ENCODE data around the gene DIP2B. TPM values are rescaled to one million over a fixed set of nuclear protein-coding genes. Genes with fewer than 3 reads are reported as not detected.

Gene DIP2B
- total and polyA plus RNA-seq, 12 donors = 3.0 to 21.5 (median 15.8) TPM

DNA sequence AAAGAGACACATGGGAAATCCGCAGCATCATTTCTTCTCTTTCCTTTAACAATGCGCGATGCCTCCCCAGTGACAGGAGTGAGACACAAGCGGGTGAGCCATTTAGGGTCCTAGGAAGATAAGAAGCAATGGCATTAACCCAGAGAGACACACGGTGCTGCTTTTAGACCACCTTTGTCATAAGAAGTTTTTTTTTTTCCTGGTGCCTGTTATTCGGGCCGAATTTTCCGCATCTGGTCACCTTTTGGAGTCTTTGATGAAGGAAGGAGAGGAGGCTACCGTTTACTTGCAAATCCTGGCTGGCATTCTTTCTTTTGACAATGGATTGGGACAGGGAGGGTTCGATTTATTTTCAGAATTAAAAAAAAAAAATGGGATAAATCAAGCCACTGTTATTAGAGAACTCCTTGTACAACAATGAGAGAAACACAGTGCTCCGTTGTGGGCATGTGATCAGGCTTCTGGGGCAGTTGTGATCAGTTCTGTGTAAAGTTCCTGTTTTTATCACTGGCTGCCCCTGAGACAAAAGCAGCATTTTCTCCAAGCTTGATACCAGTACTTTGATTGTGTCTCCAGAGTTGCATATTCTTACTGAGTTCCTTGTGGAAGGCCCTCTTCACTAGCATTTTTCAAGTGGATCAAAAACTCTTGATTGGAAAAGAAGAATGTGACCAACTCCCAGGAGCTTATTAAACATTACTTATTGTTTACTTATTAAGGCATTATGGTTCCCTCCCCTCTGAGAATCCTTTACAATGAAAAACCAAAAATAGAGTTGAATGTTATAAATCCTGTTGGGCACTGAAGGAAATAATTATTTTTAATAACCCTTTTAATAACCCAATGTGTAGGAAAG is 1.1 kb downstream of the DIP2B start:
- no peaks in the 10 kb centered on the region for H3K9me3 ChIP-seq
- ATAC-seq = peak in 5 of 8 donors; percentile 8 to 57 (median 32)
- TF ChIP-seq, protein P1, sequence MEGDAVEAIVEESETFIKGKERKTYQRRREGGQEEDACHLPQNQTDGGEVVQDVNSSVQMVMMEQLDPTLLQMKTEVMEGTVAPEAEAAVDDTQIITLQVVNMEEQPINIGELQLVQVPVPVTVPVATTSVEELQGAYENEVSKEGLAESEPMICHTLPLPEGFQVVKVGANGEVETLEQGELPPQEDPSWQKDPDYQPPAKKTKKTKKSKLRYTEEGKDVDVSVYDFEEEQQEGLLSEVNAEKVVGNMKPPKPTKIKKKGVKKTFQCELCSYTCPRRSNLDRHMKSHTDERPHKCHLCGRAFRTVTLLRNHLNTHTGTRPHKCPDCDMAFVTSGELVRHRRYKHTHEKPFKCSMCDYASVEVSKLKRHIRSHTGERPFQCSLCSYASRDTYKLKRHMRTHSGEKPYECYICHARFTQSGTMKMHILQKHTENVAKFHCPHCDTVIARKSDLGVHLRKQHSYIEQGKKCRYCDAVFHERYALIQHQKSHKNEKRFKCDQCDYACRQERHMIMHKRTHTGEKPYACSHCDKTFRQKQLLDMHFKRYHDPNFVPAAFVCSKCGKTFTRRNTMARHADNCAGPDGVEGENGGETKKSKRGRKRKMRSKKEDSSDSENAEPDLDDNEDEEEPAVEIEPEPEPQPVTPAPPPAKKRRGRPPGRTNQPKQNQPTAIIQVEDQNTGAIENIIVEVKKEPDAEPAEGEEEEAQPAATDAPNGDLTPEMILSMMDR (IDR thresholded peaks at IDR 0.05) = no peak
- H3K36me3 ChIP-seq = no peaks in the 10 kb centered on the region
- DNase-seq = no peak
- H3K27ac ChIP-seq = peak overlapping the region; percentile 74 to 97 (median 94)
- peak overlapping the region; percentile 68 to 95 (median 86) for H3K4me3 ChIP-seq
- 0 to 3% methylated on average over 11 of the region's 11 CpGs for WGBS, 2 donors
- intact Hi-C loops (cut with DNase I) = loop anchor here (1.0 to 10.0 kb wide), 9 partner anchors 61 to 231 kb away; no protein-coding TSS in a partner anchor
- peaks cover 4 to 58% (median 52%) of the 10 kb centered on the region in 9 donors for H3K4me1 ChIP-seq
- H3K27me3 ChIP-seq = no peaks in the 10 kb centered on the region

DNA sequence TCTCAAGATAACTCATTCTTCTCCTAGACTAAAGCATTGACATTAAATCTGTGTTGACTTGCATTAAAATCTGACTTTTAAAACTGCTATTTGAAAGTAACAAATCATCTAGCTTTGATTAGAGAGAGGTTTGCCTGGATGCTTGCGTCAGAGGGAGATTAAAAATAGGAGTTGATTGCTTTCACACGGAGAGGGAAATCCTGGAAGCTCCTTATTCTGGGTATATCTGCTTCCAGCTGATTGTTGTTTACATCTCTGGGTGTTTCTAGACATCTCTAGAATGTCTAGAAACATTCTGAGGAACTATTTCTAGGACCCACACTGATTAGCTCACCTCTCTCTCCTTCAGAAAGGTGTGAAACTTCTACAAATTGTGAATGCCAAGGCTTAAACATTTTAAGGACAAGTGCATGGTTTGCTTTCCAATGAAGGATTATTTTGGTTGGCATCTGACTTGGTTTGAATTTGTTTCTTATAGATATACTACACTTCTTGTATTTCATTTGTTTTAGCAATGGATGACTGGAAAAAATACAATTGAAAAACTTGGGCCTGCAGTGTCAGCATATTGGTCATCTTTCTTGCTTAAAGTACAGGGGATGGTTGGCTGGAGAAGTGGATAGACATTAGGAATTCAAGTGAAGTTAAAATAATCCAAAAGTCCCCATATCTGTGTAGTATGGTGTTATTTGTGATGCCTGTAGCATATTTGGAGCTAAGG is 2.1 kb downstream of the DIP2B start:
- intact Hi-C loops (cut with DNase I) = loop anchor here in 6 of 10 donors (5.0 to 10.0 kb wide), 5 partner anchors 60 to 228 kb away; no protein-coding TSS in a partner anchor
- H3K27ac ChIP-seq = peak overlapping the region in 8 of 10 donors; percentile 93 to 97 (median 95)

DNA sequence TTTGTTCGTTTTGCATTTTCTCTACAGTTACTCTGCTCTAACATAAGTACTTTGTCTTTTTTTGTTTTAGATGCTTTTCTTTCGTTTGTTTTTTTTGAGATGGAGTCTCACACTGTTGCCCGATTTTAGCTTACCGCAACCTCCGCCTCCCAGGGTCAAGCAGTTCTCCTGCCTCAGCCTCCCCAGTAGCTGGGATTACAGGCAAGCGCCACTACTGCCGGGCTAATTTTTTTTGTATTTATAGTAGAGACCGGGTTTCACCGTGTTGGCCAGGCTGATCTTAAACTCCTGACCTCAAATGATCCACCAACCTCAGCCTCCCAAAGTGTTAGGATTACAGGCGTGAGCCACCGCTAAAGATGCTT is 2.7 kb downstream of the DIP2B start:
- Histone ChIP-seq H3K9me3 (no peaks in the 10 kb centered on the region), H3K36me3 (no peaks in the 10 kb centered on the region), H3K4me3 (peak overlapping the region in 3 of 10 donors; percentile 68 to 95 (median 78)), H3K27ac (peak overlapping the region in 5 of 10 donors; percentile 46 to 97 (median 96)), H3K27me3 (no peaks in the 10 kb centered on the region), H3K4me1 (peaks cover 4 to 58% (median 52%) of the 10 kb centered on the region in 9 donors)
- ATAC-seq (no peak), DNase-seq (no peak)
- TF ChIP-seq, protein P1 (IDR thresholded peaks at IDR 0.05) = no peak
- WGBS, 2 donors = 77 to 82% methylated on average over 11 of the region's 11 CpGs
- intact Hi-C loops (cut with DNase I) = loop anchor here in 6 of 10 donors (5.0 to 10.0 kb wide), 5 partner anchors 60 to 227 kb away; no protein-coding TSS in a partner anchor

More for the DNA sequence above, 2.1 kb downstream of the DIP2B start:
- ATAC-seq = peak in 1 of 8 donors; percentile 29
- TF ChIP-seq, protein P1 (IDR thresholded peaks at IDR 0.05) = no peak
- no peaks in the 10 kb centered on the region for H3K9me3 ChIP-seq
- no peak for DNase-seq
- peak overlapping the region in 9 of 10 donors; percentile 14 to 95 (median 81) for H3K4me3 ChIP-seq
- no peaks in the 10 kb centered on the region for H3K36me3 ChIP-seq
- WGBS, 2 donors = 12 to 13% methylated on average over 2 of the region's 2 CpGs
- H3K4me1 ChIP-seq = peaks cover 4 to 58% (median 52%) of the 10 kb centered on the region in 9 donors
- H3K27me3 ChIP-seq = no peaks in the 10 kb centered on the region

DNA sequence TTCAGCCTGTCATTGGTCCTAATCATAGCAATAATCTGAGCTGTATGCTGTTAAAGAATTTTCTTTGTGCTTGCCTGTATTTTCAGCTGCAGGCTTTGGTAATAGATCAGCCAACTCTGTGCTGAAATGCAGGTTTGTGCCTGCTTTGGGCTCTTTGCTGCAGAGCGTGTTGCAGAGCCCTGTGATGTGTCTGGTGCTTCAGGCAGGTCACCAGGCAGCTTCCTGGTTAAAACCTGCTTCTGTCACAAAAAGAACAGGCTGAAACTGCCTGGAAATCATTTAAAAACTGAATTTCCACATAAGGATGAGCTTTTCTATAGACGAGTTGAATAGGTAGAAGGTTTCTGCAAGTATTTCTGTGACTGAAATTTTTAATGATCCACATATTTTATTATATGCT is 3.1 kb downstream of the DIP2B start:
- Histone ChIP-seq H3K9me3 (no peaks in the 10 kb centered on the region), H3K4me1 (peaks cover 4 to 58% (median 54%) of the 10 kb centered on the region in 9 donors), H3K36me3 (no peaks in the 10 kb centered on the region), H3K27me3 (no peaks in the 10 kb centered on the region), H3K4me3 (no peak overlapping the region), H3K27ac (peak overlapping the region in 3 of 10 donors; percentile 11 to 94 (median 46))
- TF ChIP-seq, protein P1 (IDR thresholded peaks at IDR 0.05) = no peak
- 62 to 63% methylated on average over 2 of the region's 2 CpGs for WGBS, 2 donors
- intact Hi-C loops (cut with DNase I) = loop anchor here in 6 of 10 donors (5.0 to 10.0 kb wide), 5 partner anchors 59 to 227 kb away; no protein-coding TSS in a partner anchor
- DNase-seq (no peak), ATAC-seq (no peak)
